ENCODE measurements around the gene SEMA6C.

The SEMA6C gene

DNA sequence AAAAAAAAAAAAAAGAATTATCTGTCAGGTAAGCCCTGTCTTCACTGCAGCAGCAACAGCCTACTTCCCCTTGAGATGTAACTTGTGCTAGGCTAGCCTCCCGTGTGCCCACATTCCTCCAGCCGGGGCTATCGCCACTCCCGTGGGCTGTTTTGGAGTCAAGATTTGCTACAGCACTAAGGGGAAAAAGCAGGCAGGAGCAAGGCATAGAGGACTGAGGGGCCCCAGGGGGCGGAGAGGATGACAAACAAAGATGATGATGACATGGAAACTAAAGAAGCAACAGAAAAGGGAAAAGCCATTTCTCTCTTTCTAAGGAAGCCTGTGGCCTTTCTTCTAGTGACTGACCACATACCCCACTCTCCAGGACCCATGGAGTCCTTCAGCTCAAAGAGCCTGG is 11.9 kb upstream of the SEMA6C start:
- no peak for DNase-seq

DNA sequence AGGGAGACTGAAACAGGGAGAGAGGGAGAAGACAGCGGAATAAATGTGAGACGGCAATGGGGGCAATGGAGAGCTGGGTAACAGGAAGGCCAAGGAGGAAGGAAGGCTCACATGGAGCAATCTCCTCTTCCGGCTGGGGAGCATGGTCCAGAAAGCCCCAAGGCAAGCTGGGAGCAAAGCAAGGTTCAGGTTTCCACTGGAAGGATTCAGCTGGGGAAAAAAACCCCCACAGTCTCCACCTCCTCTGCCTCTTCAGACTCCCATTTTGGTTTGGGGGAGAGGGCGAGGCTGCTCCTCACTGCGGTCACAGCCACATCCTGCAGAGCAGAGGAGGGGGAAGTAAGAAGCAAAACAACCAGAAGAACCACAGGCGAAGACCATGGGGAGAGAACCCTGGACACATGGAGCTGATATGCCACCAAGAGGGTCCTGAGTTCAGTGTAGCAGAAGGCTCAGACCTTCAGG is 10.7 kb upstream of the SEMA6C start:
- DNase-seq: no peak

DNA sequence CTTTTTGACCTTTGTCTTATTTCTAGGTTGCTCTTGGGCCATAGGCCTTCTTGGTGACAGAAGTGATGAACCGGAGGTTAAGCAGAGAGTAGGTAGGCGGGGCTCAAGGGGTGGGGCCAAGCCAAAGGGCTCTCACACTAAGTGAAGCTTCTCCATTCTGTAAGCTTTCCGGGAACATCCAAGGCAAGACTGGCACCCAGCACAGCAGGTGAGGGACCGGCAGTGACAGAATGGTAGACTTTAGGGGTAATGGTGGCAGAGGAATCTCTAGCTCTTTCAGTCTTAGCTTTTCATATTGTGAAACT is 10.0 kb upstream of the SEMA6C start, which contains the start of gene TNFAIP8L2:
TNFAIP8L2 (plus strand) TSS at position 135 of the 305 bp plus-strand sequence. CDS start 2,049 bp downstream, outside the sequence.
- DNase-seq: no peak

DNA sequence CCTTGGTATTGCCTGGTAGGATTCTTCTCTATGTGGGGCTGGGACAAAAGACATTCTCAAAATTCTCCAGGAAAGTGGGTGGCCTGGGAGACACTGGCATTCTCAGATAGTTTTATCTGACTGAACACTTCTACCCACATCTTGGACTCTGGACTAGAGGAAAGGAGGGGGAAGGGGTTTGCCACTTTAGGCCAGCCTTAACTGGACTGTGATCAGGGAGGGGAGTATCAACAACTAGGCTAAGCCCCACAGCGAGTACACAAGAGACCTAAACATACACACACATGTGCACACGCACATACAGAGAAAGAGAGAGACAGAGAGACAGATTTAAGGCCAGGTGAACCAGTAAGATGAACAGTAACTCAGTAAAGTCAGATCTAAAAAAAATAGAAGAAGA is 1.2 kb upstream of the SEMA6C start:
- DNase-seq: no peak

DNA sequence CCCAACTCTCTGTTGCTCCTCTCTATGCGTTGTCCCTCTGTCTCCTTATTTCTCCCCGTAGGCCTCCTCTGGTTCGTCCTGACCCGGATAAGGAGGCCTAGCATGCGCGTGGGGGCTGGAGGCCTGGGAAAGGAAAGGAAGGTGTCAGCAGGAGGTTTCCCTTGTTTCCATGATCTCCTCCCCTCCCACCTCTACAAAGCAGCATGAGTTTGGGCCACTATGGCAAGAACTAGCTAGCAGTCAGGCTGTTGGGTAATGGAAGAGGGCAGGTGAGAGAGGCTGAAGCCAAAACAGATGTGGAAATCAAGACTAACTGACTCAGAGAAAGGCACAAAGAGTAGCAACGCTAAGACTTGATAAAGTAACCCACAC is 687 bp upstream of the SEMA6C start:
- no peak for DNase-seq

DNA sequence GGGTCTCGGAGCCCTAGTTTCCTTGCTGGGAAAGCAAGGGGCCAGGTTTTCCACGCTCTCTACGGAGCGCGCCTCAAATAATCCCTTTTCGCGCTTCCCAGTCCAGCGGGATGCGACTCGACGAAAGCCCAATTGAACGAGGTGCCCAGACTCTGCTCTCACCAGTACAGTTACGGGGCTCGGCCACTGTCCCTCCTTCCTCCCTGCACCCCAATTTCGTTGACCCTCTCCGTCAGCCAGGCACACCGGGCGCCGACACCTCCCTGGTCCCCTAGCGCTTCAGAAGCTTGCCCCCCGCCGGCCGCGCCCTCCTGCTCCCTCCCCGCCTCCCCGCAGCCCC is 389 bp downstream of the SEMA6C start:
- no peak for DNase-seq

DNA sequence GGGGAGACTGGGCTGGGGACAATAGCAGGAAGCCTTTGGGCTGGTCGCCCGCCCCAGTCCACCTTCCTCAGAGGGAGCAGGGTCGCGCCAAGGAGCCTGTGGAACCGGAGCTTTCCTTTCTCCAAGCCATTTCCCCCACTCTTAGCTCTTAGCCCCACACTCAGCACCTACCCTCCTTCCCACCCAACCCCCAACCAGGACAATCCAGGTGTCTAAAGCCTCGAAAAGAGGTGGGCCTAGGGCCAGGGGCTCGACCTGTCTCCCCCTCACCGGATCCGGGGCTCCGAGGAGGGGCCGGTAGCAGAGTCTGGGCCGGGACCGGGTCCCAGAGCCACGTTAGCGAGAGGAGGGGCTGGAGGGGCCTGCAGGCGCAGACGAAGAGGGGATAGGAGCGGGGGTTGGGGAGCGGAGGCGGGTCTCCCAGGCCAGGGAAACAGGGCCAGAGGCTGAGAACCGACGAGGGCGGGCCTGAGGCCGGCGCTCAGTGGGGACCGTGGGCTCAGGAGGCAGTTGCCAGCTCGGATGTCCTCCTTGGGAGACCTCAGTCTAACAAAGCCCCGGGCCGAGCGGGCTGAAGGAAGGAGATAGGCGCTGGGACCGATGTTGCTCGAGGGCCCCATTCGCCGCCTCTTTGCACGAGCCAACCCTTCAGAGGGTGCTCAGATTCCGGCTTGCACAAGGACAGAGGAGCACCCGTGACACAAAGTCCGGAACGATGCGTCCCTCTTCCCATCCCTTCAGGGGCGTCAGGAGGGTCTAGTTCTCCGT is 943 bp downstream of the SEMA6C start:
- DNase-seq: no peak

DNA sequence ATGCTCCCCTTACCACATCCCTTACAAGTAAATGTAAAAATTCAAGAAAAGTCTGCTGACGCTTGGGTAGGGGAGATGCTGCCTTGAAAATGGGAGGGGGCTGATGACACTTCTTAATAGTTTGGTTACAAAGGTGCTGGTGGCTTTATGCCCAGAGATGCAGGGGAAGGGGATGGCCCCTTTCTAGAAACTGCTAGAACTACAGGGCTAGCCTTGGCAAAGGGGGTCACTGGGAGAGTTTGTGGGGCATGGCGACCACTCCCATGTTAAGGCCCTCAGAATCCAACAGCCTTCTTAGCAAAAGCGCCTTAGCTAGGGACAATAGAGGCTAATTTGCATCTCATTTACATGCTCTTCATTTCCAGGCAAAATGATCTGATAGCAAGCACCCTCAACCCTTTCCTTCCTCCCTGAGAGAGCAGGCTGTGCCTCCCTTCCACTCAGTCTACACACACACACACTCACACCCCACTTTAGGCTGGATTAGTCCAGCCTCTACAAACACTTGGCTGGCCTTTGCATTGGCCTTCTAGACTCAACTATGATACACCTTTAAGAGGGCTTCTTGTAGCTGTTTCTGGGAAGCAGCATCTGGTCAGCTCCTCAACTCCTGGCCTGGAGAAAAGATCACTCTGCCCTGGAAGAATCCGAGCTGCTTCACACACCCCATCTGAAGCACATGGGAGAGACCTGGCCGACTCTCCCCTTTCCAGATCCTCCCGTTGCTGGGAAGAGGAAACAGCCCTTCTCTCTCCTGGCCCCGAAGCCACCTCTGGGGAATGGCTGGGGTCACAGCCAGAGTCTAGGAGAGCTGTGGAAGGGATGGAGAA is 1.7 kb downstream of the SEMA6C start:
- DNase-seq: no peak

DNA sequence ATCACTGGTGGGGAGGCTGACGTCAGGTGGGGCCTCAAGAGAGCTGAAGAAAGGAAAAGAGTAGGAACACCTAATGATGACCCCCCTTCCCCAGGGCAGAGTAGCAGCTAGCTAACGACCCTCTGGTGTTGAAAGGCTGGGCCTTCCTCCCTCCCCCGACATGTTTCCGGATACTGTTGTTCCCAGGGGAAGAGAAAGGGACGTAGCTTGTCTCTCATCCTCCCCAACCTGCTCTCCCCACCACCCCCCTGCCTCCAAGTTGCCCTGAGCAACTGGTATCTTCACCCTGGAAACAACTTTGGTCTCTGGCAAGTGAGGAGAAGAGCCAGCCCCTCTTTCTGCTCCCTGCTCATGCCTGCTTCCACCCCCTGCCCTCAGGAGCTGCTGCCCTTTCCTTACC is 2.4 kb downstream of the SEMA6C start:
- no peak for DNase-seq

DNA sequence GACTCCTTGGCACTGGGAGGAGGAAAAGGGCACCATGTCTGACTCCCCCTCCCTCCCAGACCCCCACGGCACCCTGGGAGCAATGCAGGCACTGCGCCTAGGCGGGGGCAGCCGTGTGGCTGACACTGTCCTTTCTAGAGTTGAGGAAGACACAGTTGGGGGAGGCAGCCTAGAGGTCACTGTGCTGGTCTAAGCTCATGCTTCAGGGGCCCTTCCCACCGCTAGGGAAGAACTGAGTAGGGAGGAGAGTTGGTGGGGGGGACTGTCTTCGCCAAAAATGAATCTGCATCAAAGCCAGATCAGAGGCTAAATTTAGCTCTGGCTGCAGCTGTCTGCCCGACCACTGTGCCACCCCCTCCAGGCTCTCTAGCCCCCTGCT is 3.4 kb downstream of the SEMA6C start:
- DNase-seq: no peak

DNA sequence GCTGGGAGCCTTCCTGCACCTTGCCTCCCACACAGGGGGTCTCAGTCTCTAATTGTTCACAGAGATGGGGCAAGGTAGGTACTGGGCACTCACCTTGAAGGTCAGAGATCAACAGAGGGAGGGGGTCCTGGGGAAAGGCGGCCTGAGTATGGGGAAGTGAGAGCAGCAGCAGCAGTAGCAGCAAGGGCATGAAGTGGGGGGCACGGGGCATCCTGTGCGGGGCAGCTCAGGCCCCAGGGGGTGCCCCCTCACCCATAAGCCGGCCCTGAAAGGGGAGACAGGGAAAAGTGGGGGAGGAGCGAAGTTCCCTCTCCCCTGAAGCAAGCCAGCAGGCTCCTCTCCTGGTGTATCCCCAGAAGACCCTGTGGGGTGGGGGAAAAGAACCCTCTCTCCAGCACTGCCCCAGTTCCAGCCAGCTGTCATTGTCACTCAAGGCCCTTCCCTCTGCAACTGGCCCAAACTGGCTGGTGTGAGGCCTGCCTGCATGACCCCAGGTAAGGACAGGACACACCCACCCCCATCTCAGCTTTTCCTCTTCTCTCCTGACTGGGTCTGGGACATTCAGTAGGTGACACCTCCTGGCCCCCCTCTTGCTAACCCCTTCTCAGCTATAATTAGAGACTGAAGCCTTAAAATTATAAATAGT is 3.9 kb downstream of the SEMA6C start:
- no peak for DNase-seq

DNA sequence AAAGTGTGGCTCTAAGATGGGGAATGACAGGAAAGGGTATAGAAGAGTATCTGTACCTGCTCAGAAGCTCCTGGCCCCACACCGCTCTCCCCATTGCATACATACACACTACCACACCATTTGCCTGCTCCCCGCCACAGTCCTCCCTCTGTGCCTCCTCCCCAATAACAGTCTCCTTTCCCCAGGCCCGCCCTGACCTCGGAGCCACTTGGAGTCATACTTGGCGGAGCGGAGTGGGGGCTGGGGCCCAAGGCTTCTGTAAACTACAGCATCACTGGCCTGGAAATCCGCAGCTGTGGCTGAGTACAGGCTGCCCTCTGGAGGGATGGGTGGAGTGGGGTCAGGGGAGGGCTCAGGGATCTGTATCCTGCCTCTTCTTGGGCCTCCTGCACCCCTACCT is 8.6 kb downstream of the SEMA6C start:
- no peak for DNase-seq

DNA sequence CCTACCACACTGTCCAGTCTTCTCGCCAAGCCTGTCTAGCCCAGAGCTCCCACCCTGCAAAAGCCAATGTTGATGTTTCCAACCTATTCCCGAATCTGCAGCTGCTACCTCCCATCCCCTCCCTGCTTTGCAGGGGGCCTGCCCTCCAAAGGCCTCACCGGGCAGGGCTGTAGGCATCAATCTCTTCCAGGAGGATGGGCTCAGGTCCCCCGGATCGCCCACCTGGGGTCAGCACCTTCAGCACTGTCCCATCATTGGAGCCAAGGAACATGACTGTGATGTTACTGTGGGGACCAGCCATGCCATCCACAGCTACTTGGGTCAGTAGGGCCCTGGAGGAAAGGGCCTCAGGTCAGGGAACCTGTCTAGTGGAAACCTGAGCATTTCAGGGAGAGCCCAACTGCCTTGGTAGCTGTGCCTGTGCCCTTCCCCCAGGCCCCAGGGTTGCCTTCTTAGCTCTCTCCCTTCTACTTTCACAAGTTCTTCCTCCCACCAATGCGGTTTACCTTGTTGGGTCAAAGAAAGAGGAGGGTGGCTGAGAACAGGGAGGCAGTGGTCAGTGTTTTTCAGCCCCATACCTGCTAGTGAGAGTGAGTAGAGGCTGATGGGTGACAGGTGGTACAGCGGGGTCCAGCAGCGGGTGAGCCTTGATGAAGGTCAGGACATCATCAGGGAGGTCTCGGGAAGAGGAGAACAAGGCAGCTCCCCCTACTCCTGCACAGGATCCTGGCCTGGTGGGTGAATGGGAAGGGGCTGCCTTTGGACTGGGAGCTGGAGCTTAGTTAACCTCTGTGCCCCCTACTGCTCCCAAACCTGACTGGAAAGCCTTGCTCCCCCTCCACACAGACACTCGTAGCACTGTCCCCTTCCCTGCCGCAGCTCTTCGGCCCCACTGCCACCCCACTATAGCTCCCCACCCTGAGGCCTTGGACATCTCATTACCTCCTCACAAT is 10.7 kb downstream of the SEMA6C start:
- DNase-seq: no peak

DNA sequence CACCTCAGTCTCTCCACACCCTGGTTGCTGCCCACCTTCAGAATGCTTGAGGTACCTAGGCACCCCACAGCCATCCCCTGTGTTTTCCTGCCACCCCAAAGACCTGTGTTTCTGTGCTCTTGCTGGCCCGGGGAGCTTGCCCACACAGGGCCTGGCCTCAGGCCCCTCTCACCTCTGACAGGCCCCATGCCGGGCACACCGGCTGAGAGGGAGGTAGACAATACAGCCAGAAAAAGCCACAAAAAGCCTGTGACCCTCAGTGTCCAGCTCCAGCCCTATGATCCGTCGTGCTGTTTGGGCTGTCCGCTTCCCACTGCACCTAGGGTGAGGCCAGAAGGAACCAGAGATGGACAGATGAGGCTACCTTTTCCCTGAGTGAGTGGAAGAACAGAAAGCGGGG is 11.4 kb downstream of the SEMA6C start:
- DNase-seq: no peak

DNA sequence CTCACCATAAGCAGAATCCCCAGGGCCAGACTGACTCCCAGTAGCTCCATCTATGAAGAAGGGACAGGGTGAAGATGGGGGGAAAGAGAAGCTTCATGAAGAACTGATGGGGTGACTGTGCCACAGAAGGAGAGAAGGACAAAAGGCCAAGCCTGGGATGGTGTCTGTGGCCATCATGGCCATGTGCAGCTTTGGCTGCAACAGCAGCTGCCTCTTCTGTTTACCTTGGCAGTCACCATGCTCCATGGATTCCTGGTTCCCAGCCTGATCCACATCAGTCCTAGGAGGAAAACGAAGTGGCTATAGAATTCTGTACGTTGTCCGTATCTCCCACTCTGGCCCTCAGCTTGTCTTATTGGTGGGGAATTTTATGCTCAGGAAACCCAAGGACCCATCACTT is 12.0 kb downstream of the SEMA6C start:
- no peak for DNase-seq

DNA sequence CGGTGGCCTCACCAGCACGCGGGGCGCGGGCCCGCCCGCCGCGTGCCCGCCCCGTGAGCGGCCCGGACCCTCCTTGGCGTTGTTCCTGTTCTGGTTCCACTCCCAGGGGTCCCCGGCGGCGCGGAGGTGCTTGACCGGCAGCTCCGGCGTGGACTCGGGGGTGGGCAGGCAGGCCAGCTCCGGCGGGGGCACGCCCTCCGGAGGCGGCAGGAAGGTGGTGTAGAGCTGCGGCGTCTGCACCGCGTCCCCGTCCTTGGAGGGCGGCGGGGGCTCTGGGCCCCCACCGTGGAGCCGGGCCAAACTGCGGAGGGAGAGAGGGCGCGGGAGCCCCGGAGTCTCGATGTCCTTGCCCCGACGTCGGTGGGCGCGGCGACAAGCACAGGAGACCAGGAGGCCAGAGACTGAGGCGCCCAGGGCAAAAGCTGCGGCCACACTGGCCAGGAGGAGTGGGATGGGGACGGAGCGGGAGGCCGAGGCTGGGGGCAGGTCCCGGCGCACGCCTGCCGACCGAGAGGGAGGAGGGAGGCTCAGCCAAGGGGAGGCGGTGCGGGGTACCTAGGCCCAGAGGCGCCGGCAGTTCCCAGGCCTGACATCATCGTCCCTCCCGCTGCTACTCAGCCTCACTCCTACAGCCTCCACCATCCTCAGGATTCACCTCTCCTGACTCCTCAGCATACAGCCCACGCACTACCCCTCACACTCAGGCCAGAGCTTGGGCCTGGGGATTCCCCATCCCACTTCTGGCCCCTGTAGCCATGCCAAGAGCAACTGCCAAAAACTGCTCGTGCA is 13.2 kb downstream of the SEMA6C start:
- DNase-seq: no peak

DNA sequence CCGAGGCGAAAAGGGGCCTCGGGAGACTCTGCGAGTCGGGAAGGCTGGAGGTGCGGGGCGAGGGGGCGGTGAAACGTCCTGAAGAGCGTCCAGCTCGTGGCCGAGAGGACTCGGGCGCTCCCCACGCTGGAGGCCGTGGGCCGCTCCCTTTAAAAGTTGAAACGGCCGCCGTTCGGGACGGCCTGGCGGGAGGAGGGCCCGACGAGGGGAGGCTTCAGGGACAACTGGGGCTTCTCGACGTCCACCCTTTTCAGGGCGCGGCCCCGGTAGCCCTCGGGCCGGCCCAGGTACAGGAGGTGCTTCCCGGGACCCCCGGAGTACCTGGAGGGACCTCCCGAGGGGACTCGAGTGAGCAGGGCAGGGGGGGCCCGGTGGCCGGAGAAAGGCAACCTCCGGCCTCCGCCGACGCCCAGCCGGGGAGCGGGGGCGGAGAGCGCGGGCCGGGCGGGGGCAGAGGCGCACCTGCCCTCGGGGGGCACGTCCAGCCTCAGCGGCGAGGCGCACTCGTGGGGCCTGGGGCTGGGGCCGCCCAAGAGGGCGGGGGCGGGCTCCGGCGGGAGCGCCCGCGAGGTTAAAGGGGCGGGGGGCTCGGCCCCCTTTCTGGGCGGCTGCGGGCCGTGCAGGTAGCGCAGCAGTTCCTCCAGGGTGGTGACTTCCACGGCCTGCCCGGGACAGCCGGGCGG is 14.0 kb downstream of the SEMA6C start:
- no peak for DNase-seq

DNA sequence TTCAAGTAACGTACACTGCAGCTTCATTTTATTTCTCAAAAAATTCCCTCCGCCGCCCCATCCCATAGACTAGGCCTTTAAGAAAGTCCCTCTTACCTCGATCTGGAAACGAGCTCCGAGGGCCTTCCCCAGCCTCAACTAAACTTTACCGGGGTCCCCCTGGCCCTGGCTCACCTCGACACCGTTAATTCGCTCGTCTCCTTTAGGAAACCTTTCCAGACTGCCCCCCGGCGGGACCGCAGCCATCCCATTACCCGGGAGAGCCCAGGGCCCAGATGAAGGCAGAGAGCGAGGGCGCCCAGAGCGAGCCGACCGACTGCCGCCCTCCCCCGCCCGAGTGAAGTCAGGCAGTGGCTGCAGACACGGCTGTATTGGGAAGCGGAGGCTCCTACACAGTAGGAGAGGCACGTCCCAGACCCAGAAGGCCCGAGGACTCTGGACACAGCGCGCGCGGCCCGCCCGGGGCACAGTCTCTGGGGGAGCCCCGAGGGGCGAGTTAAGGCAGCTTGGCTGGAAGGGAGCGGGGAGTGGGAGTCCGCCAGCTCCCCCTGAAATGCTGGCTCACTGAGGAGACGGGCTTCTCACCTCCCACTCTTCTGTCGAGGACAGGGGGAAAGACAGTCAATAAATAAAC is 14.6 kb downstream of the SEMA6C start:
- DNase-seq: no peak

DNA sequence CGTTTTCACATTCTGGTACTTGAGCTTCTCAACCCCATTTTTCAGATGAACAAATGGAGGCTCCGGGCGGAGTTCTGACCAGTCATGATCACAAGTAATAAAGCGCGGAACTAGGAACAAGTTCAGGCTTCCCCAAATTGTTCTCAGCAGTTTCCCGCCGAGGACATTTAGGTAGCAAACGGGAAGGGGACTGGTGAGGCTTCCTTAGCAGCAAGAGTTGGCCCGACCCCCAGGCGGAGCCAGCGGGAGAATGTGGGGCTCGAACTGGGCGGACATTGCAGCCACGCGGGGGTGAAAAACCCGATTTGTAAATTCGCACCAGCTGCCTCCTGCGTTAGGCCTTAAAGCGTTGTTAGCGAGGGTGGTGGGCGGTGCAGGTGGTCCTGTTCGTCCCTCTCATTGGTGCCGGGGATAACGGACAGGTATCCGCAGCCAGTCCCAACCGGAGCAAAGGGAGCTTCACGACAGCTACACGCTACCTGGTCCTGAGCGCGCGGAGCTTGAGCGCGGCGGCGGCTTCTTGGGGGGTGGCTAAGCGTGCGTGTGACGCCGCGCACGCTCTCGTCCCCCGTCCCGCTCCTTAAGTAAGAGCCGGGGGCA is 15.3 kb downstream of the SEMA6C start:
- no peak for DNase-seq

DNA sequence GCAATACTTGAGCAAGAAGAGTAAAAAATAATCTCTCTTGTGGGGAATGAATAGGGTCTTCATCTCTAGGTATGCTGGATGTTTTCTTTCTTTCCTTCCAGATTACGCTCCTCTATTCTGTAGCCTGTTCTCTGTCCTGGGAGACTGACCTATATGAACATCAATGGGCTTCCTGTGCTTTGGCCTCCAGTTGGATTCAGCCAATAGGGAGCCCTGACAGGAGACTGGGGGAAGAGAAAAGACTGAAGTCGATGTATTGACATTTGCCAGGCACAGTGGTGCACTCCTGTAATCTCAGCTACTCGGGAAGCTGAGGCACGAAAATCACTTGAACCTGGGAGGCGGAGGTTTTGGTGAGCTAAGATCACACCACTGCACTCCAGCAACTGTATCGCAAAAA is 17.6 kb downstream of the SEMA6C start:
- no peak for DNase-seq

Data from NK-92 treated with Interleukin-12 subunit alpha and Interleukin-12 subunit beta, amount 100 ng/mL, for 24 hours (cell line).